CD4-positive, alpha-beta T cell treated with Interferon alpha-2 for 1 hour (primary cell): ENCODE results near the gene TLCD2.
"Not testable (repeated sequence)": the region's sequence is repeated elsewhere in the genome, so short reads cannot be mapped to it uniquely, and the experiment has no call there.

Source experiments
- DNase-seq, 2 donors: peaks; one replicate each; pipeline ENCODE4 v3.0.0-alpha.2; 2020 to 2022

Gene TLCD2

DNA sequence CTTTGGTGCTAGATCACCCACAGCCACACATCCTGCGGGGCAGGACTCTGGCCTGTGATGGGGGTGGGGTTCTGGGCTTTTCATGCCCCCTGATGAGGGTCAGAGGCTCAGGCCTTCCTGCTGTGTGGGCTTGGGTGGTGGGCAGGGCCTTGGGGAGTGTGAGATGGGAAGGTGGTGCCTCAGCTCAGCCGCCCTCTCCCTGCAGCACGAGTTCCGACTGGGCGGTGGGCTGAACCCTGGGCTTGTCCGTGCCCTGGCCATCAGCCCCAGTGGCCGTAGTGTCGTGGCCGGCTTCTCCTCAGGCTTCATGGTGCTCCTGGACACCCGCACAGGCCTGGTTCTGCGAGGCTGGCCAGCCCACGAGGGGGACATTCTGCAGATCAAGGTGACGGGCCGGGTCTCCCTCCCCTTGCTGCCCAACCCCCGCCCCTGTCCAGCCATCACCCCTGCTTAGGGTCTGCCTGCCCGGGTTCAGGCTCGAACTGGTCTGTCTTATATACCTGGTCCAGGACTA lies 25.7 kb upstream of the TLCD2 start:
- no peak for DNase-seq

GRCh38 chr17:1735418-1735817 lies 25.2 kb upstream of the TLCD2 start:
- no peak for DNase-seq

GRCh38 chr17:1733759-1734158 lies 23.6 kb upstream of the TLCD2 start:
- DNase-seq: no peak

DNA sequence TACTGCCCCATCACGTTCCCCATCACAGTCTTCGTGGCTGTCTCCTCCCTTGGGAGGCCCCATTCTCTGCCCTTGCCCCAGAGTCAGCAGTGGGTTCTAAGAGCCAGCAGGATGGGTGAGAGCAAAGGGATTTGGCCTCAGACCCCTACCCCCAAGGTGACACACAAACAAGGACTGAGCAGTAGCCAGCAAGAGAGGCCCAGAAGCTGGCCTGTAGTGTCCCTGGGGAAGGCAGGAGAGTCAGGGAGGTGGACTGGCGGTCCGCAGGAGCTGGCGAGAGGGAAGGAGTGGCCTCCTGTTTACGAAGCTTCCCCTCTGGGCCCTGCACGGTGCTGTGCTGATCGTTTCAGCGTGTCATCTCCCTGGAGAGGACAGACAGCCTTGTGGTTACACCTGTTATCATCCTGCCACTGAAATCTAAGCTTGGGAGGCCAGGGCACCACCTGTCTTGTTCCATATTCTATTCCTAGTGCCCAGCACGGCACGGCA lies 22.7 kb upstream of the TLCD2 start:
- no peak for DNase-seq

DNA sequence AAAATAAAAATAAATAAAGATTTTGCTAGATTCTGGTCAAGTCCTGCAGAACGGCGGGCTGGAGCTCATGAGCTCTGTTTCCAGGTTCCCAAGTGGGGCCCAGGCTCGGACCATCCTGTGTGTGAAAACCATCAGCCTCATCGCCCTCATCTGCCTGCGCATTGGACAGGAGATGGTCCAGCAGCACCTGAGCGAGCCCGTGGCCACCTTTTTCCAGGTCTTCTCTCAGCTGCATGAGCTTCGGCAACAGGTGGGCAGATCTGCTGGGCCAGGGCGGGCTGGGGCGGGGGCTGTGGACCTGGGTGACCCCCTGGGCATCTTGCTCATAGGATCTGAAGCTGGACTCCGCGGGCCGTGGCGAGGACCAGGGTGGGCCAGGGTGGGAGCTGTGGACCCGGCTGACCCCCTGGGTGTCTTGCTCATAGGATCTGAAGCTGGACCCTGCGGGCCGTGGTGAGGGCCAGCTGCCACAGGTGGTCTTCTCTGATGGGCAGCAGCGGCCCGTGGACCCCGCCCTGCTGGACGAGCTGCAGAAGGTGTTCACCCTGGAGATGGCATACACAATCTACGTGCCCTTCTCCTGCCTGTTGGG lies 22.2 kb upstream of the TLCD2 start:
- DNase-seq: no peak

DNA sequence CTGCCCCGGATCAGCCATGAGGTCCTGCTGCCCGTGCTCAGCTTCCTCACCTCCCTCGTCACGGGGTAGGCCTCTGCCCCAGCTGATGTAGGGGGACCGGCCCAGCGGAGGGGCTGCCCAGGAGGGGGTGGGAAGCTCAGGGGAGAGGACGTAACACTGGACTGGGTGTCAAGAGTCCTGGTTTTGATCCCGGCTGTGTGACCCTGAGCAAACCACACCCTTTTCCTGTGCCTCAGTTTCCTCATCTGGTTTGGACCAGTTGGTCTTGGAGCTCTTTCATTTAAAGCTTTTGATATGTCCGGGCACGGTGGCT lies 21.0 kb upstream of the TLCD2 start:
- no peak for DNase-seq

DNA sequence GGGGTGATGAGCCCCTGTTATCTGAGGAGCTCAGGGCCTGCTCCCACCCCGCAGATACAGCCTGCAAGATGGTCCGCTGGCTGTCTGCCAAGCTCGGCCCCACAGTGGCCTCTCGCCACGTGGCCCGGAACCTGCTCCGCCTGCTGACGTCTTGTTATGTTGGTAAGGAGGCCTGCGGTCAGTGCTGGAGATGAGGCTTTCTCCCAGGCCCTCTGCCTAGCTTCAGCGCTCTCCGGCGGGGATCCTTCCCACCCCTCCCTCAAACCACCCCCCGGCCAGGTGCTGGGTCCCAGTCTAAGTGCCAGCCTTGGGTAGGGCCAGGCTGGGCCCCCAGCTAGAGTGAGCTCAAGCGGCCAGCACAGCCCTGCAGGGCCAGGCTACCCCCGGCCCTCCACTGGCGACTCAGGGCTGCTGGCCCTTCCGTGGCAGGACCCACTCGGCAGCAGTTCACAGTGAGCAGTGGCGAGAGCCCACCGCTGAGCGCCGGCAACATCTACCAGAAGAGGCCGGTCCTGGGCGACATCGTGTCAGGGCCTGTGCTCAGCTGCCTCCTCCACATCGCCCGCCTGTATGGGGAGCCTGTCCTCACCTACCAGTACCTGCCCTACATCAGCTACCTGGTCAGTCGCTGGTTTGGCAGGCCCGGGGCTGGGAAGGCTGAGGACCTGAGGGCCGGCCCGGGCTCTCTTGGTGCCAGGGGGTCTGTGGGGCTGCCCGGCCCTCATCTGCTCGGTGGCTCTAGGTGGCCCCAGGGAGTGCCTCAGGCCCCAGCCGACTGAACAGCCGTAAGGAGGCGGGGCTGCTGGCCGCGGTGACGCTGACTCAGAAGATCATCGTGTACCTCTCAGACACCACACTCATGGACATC lies 20.4 kb upstream of the TLCD2 start:
- no peak for DNase-seq

GRCh38 chr17:1729966-1730325 lies 19.8 kb upstream of the TLCD2 start:
- DNase-seq: no peak

- DNase-seq: no peak
Observed at GRCh38 chr17:1727876-1728630, 17.9 kb upstream of the TLCD2 start.

- no peak for DNase-seq
Observed at GRCh38 chr17:1727258-1727789, 17.1 kb upstream of the TLCD2 start.

DNA sequence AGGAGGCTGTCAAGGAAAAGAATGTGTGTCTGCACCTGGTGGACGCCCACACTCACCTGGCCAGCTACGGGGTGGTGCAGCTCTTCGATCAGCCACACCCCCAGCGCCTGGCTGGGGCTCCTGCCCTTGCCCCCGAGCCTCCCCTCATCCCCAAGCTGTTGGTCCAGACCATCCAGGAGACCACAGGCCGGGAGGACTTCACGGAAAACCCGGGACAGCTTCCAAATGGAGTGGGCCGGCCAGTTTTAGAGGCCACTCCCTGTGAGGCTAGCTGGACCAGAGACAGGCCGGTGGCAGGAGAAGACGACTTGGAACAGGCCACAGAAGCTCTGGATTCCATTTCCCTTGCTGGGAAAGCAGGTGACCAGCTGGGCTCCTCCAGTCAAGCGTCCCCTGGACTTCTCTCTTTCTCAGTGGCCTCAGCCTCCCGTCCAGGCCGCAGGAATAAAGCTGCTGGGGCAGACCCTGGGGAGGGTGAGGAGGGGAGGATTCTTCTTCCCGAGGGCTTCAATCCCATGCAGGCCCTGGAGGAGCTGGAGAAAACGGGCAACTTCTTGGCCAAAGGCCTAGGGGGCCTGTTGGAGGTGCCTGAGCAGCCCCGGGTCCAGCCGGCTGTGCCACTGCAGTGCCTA lies 16.6 kb upstream of the TLCD2 start:
- no peak for DNase-seq

DNA sequence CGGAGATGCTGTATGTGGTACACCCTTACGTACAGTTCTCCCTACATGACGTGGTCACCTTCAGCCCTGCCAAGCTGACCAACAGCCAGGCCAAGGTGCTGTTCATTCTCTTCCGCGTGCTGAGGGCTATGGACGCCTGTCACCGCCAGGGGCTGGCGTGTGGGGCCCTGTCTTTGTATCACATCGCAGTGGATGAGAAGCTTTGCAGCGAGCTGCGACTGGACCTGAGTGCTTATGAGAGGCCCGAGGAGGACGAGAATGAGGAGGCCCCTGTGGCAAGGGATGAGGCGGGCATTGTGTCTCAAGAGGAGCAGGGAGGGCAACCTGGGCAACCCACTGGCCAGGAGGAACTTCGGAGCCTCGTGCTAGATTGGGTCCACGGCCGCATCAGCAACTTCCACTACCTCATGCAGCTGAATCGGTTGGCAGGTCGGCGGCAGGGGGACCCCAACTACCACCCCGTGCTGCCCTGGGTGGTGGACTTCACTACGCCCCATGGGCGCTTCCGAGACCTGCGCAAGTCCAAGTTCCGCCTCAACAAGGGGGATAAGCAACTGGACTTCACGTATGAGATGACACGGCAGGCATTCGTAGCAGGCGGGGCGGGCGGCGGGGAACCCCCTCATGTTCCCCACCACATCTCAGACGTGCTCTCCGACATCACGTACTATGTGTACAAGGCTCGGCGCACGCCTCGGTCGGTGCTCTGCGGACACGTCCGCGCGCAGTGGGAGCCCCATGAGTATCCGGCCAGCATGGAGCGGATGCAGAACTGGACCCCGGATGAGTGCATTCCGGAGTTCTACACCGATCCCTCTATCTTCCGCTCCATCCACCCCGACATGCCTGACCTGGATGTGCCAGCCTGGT lies 15.7 kb upstream of the TLCD2 start:
- DNase-seq: no peak

DNA sequence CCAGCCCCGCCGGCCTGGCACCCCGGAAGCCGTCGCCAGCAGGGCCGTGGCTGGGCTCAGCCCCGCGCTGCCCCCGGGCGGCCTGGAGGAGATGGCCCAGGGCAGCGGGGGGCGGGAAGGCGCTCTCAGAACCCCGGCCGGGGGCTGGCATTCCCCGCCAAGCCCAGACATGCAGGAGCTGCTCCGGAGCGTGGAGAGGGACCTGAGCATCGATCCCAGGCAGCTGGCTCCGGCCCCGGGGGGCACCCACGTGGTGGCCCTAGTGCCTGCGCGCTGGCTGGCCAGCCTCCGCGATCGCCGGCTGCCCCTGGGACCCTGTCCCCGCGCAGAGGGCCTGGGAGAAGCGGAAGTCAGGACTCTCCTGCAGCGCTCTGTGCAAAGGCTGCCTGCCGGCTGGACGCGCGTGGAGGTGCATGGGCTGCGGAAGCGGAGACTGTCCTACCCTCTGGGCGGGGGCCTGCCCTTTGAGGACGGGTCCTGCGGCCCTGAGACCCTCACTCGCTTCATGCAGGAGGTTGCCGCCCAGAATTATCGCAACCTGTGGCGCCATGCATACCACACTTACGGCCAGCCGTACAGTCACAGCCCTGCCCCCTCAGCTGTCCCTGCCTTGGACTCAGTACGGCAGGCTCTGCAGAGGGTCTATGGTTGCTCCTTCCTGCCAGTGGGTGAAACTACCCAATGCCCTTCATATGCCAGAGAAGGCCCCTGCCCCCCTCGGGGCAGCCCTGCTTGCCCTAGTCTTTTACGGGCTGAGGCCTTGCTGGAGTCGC lies 14.9 kb upstream of the TLCD2 start:
- DNase-seq: no peak

DNA sequence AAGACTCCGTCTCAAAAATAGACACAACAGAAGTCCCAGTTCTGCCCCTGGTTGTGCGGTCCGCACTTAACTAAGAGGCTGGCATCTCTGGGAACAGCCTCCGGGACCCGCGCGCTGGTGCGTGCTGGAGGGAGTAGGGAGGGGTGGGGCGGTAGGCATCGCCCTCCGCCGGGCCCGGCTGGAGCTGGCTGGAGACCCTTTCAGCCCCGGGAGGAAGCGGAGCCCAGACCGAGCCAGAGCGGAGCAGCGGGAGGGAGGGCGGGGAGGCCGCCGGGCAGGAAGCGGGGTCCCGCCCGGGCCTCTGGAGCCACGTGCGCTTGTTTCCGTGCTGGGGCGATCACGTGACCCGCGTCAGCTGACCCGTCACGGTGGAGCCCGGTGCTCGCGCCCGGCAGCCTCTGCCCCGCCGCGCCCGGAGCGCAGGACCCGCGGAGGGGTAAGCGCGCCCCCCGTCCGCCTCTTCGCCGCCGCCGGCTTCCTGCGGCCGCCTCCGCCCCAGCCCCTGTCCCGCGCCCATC lies 14.2 kb upstream of the TLCD2 start, which contains the start of gene WDR81:
TSS of gene WDR81 (plus strand) at position 354 of the 518 bp plus-strand sequence. CDS start 256 bp downstream, outside the sequence.
- DNase-seq: peak; percentile 81 to 86

DNA sequence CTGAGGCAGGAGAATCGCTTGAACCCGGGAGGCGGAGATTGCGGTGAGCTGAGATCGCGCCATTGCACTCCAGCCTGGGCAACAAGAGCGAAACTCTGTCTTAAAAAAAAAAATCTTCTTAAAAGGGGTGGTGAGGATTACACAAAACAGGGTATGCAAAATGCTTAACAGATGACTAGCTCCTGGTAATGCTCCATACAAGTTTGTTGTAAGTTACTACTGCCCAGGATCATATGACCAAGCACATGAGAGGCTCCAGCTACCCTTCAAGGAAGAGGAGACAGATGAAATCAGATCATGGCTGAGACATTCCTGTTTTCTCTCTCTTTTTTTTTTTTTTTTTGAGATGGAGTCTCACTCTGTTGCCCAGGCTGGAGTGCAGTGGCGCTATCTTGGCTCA lies 11.8 kb upstream of the TLCD2 start:
- DNase-seq: not testable (repeated sequence)

DNA sequence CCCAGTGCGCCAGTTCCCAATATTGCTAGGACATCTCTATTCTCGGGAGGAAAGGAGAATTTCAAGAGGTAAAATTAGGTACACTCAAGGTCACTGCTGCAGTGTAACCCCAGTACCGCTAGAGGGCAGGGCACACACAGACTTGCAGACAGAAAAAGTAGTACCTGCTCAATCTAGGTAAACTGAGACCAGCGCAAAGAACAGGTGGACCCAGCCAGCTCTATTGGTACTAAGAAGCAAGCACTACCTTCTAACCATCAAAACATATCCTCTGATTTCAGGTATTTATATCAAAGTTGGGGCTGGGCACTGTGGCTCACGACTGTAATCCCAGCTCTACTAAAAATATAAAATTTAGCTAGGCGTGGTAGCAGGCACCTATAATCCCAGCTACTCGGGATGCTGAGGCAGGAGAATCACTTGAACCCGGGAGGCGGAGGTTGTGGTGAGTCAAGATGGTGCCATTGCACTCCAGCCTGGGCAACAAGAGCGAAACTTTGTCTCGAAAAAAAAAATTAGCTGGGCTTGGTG lies 10.7 kb upstream of the TLCD2 start:
- DNase-seq: peak; percentile 62 to 75

DNA sequence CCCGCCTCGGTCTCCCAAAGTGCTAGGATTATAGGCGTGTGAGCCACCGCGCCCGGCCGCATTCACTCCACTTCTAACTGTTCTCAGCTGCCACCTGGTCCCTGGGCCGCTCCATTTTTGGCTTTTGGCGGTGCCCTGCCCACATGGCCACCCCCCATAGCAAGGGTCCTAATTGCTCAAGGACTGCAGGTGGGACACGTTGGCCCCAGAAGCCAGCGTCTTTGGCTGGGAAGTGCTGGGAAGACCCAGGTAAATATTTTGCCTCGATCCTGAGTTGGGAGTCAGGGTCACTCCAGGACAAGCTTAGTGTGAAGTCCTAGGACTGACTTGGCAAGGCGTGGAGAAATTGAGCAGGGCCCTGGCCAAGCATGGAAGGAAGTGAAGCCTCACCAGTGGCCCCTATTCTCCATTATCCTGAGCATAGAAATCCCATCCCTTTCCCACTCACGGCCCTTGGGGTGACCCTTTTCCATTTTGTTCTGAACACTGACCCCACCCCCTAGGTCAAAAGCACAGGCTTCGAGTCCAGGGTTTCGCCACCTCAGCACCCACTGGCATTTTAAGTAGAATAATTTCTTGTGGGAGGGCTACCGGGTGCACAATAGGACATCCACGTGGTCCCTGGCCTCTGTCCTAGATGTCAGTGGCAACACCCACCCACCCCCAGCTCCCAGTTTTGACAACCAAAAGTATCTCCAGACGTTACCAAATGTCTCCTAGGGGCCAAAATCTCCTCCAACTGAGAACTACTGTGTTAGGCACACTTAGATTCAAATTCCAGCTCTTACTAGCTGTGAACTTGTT lies 8.4 kb upstream of the TLCD2 start:
- no peak for DNase-seq

GRCh38 chr17:1716912-1717695 lies 6.9 kb upstream of the TLCD2 start:
- peak; percentile 91 for DNase-seq
